Measurements from ENCODE around the gene STUM.

DNA sequence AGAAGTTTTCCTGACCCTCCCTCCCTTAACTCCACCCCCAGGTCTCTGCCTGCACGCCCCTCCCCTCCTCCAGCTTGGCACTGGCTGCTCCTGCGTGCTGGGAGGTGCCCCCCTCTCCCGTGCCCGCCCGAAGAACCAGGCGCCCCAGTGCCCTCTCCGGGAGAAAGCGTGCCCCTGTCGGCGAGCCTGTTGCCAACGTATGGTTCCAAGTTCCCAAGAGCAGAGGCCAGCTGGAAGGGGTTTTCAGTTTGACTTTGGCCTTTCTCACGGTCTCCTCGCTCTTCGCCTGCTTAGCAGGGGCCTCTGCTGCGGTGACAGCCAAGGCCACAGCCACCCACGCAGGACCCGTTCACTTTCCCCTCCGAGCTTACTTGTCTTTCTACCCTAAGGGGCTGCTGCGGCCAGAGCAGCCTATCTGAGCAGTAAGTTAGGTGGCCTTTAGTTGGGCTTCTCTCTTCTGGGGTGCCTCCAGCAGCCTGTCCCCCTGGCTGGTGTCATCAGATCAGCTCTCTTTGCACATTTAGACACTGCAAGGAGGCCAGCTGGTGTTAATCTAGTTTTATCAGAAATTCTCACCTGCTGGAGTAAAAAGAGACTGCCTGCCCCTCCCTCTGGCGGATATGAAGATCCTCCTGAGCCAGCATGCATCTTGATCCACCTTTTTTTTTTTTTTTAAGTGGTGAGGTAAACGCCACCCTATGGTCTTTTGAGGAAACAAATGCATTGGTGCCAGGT lies 1.5 kb downstream of the STUM start:
- TF ChIP-seq, protein P1, sequence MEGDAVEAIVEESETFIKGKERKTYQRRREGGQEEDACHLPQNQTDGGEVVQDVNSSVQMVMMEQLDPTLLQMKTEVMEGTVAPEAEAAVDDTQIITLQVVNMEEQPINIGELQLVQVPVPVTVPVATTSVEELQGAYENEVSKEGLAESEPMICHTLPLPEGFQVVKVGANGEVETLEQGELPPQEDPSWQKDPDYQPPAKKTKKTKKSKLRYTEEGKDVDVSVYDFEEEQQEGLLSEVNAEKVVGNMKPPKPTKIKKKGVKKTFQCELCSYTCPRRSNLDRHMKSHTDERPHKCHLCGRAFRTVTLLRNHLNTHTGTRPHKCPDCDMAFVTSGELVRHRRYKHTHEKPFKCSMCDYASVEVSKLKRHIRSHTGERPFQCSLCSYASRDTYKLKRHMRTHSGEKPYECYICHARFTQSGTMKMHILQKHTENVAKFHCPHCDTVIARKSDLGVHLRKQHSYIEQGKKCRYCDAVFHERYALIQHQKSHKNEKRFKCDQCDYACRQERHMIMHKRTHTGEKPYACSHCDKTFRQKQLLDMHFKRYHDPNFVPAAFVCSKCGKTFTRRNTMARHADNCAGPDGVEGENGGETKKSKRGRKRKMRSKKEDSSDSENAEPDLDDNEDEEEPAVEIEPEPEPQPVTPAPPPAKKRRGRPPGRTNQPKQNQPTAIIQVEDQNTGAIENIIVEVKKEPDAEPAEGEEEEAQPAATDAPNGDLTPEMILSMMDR (IDR thresholded peaks at IDR 0.05) = peak in 2 of 4 donors; percentile 12 to 23
- TF ChIP-seq POLR2A (IDR thresholded peaks at IDR 0.05) = no peak

All from right lobe of liver (tissue), 4 donors.